Ishikawa (cell line): Measurements from ENCODE around the gene MT1M.

Experiments
- CEBPB ChIP-seq: IDR thresholded peaks from 2 replicates; pipeline ENCODE4 v1.6.1; 2012
- CREB1 ChIP-seq: IDR thresholded peaks from 2 replicates; pipeline ENCODE4 v1.6.1; 2012; ENCODE audit warnings: low read depth
- EGR1 ChIP-seq: IDR thresholded peaks from 2 replicates; pipeline ENCODE4 v1.6.1; 2012
- EP300 ChIP-seq: IDR thresholded peaks from 2 replicates; pipeline ENCODE4 v1.6.1; 2012; ENCODE audit warnings: borderline replicate concordance
- FOXM1 ChIP-seq: IDR thresholded peaks from 2 replicates; pipeline ENCODE4 v1.6.1; 2012; ENCODE audit warnings: low read depth, borderline replicate concordance
- MAX ChIP-seq: IDR thresholded peaks from 2 replicates; pipeline ENCODE4 v1.6.1; 2012
- NFIC ChIP-seq: IDR thresholded peaks from 2 replicates; pipeline ENCODE4 v1.6.1; 2012
- RAD21 ChIP-seq: IDR thresholded peaks from 2 replicates; pipeline ENCODE4 v1.6.1; 2012; ENCODE audit warnings: low read depth
- REST ChIP-seq: IDR thresholded peaks from 2 replicates; pipeline ENCODE4 v1.6.1; 2012; ENCODE audit warnings: low read depth, mild to moderate bottlenecking
- TAF1 ChIP-seq: IDR thresholded peaks from 2 replicates; pipeline ENCODE4 v1.6.1; 2012; ENCODE audit warnings: low read depth, mild to moderate bottlenecking
- TCF12 ChIP-seq: IDR thresholded peaks from 2 replicates; pipeline ENCODE4 v1.6.1; 2012; ENCODE audit warnings: low read depth
- TEAD4 ChIP-seq: IDR thresholded peaks from 2 replicates; pipeline ENCODE4 v1.6.1; 2012
- YY1 ChIP-seq: IDR thresholded peaks from 2 replicates; pipeline ENCODE4 v1.6.1; 2012; ENCODE audit warnings: low read depth
- ZBTB7A ChIP-seq: IDR thresholded peaks from 2 replicates; pipeline ENCODE4 v1.6.1; 2012; ENCODE audit warnings: low read depth
- TF ChIP-seq, protein P1 (sequence below): IDR thresholded peaks from 2 replicates; pipeline ENCODE4 v1.6.1; 2012

Gene MT1M

DNA sequence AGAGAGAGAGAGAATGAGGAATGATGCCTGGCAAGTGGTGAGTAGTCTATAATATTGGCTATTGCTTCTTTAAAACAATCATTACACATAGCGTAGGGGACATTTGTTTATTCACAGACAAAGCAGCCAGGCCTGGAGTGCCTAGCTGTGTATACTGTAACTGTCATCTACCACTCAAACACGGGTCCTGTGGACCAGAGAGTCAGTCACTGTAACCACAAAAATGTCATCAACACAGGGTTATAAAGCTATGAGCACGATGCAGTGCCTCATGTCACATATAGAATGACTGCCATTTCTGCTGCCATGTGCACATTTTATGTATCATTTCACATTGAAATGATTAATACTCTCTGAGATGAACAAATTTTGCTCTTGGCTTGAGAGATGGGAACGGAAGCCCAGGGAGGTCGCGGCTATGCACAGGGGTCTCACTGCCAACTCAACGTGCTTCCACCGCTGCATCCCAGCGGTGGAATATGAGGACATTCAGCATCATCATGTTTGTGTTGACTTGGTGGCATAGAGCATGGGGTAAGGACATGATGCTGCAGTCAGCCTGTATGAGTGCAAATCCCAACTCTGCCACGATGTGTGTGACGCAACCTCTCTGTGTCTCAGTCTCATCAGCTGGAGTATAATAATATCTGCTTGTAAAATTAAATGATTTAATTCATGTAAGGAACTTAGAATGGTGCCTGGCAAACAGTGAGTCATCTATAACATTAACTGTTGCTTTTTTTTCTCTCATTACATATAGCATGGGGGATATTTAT is 40.5 kb downstream of the MT1M start:
- TF ChIP-seq REST (no peak), YY1 (no peak), TAF1 (no peak), EP300 (no peak), NFIC (no peak), TCF12 (no peak), ZBTB7A (no peak), EGR1 (no peak), RAD21 (no peak), TEAD4 (no peak), CEBPB (no peak), MAX (no peak)
- TF ChIP-seq, protein P1, sequence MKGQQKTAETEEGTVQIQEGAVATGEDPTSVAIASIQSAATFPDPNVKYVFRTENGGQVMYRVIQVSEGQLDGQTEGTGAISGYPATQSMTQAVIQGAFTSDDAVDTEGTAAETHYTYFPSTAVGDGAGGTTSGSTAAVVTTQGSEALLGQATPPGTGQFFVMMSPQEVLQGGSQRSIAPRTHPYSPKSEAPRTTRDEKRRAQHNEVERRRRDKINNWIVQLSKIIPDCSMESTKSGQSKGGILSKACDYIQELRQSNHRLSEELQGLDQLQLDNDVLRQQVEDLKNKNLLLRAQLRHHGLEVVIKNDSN, result no peak

DNA sequence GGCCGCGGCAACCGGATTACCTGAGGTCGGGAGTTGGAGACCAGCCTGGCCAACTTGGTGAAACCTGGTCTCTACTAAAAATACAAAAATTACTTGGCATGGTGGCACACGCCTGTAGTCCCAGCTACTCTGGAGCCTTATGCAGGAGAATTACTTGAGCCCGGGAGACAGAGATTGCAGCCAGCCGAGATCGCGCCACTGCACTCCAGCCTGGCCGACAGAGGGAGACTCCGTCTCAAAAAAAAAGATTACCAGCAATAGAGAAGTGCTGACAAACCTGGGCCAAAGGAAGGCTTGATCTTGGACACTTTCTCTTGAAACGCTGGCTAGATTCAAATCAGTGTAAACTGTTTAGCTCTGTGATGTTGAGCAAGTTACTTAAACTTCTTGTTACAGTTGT is 41.5 kb downstream of the MT1M start:
- no peak for TF ChIP-seq MAX
- peak; percentile 43 for TF ChIP-seq RAD21
- TF ChIP-seq EGR1, result no peak

DNA sequence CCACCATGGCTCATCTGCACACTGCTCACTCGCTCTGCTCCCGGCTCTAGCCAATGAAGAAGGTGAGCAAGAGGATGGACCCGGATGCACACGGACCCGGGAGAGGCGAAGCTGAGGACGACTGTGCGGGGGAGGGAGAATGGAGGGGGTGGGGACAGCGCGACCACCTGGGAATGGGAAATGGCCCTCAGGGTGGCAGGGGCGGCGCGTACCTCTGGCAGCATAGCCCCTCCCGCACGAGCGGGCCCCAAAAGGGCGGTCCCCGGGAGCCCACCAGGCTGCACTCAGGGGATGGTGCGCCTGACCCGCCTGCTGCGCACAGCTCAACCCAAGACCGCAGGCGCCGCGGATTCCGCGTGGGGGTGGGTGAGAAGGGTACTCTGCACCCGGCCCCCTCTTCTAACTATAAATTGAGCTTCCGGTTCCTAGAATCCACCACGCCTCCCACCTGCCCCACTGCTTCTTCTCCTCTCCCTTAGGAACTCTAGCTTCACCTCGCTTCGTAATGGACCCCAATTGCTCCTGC is 43.3 kb downstream of the MT1M start:
- TF ChIP-seq EGR1 (no peak), CREB1 (no peak), TAF1 (no peak), RAD21 (no peak), YY1 (no peak), MAX (no peak), EP300 (no peak), FOXM1 (no peak), TCF12 (no peak), ZBTB7A (no peak), TEAD4 (no peak)
- TF ChIP-seq, protein P1, result no peak

DNA sequence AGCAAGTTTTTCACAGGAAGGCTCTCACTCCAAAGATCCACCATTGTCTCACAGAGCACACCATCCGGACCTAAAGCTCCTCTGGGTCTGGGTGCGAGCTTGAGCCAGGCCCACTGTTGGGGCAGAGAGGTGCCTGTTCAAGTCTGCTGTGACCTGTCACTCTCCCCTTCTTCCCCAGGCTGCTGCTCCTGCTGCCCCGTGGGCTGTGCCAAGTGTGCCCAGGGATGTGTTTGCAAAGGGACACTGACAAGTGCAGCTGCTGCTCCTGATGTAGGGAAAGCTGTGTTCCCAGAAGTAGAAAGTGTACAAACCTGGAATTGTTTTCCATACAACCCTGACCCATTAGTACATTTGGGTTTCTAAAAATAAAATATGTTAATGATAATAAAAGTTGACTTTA is 45.0 kb downstream of the MT1M start:
- no peak for TF ChIP-seq EGR1
- no peak for TF ChIP-seq TAF1
- no peak for TF ChIP-seq NFIC
- no peak for TF ChIP-seq REST
- TF ChIP-seq CEBPB, result no peak
- no peak for TF ChIP-seq FOXM1
- no peak for TF ChIP-seq MAX
- TF ChIP-seq TEAD4, result no peak
- TF ChIP-seq RAD21, result no peak
- TF ChIP-seq CREB1, result no peak

DNA sequence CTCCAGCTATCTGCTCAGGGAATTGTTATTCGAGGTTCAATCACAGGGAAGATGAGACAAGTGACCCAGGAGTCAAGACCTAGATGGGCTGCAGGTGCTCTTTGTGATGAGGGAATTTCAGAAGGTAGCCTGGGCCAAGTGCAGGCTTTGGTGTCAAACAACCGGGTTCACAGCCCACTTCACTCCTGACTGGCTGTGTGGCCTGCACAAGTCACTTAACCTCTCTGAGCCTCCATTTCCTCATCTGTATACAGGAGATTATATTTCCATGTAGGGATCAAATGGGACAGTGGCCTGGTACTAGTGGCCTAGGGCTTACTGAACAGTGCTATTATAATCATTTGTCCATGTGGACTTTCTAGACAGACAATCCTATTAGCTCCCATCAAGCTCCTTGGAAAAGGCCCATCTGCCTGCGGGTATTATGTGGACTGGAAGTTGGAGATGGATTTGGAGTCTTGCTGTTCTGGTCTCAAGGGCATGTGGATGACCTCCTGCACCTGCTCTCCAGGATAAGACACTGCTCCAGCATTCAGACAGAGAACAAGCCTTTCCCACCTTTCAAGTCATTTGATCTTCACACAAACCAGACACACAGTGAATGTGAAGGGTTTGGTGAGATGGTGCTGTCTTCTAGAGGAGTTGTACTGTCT is 46.7 kb downstream of the MT1M start:
- no peak for TF ChIP-seq CEBPB
- TF ChIP-seq, protein P1, result no peak
- TF ChIP-seq FOXM1, result no peak
- no peak for TF ChIP-seq TAF1
- TF ChIP-seq EP300, result no peak
- TF ChIP-seq TEAD4, result no peak
- no peak for TF ChIP-seq ZBTB7A
- TF ChIP-seq TCF12, result no peak
- no peak for TF ChIP-seq NFIC
- no peak for TF ChIP-seq MAX
- TF ChIP-seq EGR1, result no peak
- no peak for TF ChIP-seq CREB1
- no peak for TF ChIP-seq RAD21
- no peak for TF ChIP-seq YY1
- no peak for TF ChIP-seq REST
